ENCODE results near the gene NECTIN1. TPM values are rescaled to one million over a fixed set of nuclear protein-coding genes. Genes with fewer than 3 reads are reported as not detected.

The NECTIN1 gene
- total RNA-seq, 1 experiment from 2014 or later = 3.3 TPM

GRCh38 chr11:119713359-119714040 is 15.5 kb downstream of the NECTIN1 start:
- no peak for DNase-seq (ENCODE audit: low read depth)

- DNase-seq (ENCODE audit: low read depth) = no peak
Observed at GRCh38 chr11:119712459-119713358, 16.3 kb downstream of the NECTIN1 start.

GRCh38 chr11:119712006-119712405 is 17.0 kb downstream of the NECTIN1 start:
- no peak for DNase-seq (ENCODE audit: low read depth)

GRCh38 chr11:119711476-119711875 is 17.5 kb downstream of the NECTIN1 start:
- no peak for DNase-seq (ENCODE audit: low read depth)

- no peak for DNase-seq (ENCODE audit: low read depth)
Observed at GRCh38 chr11:119710417-119710816, 18.6 kb downstream of the NECTIN1 start.

- peak; percentile 89 for DNase-seq (ENCODE audit: low read depth)
Observed at GRCh38 chr11:119709638-119710346, 19.2 kb downstream of the NECTIN1 start.

- DNase-seq (ENCODE audit: low read depth) = no peak
Observed at GRCh38 chr11:119709171-119709570, 19.8 kb downstream of the NECTIN1 start.

GRCh38 chr11:119708384-119708783 is 20.6 kb downstream of the NECTIN1 start:
- DNase-seq (ENCODE audit: low read depth) = no peak

- DNase-seq (ENCODE audit: low read depth) = no peak
Observed at GRCh38 chr11:119706887-119707286, 22.1 kb downstream of the NECTIN1 start.

- no peak for DNase-seq (ENCODE audit: low read depth)
Observed at GRCh38 chr11:119706029-119706428, 23.0 kb downstream of the NECTIN1 start.

GRCh38 chr11:119705362-119705761 is 23.6 kb downstream of the NECTIN1 start:
- DNase-seq (ENCODE audit: low read depth) = no peak

GRCh38 chr11:119704849-119705248 is 24.2 kb downstream of the NECTIN1 start:
- DNase-seq (ENCODE audit: low read depth) = no peak

GRCh38 chr11:119701591-119702549 is 27.1 kb downstream of the NECTIN1 start:
- DNase-seq (ENCODE audit: low read depth) = peak; percentile 91

- peak; percentile 26 for DNase-seq (ENCODE audit: low read depth)
Observed at GRCh38 chr11:119700536-119701346, 28.3 kb downstream of the NECTIN1 start.

GRCh38 chr11:119700030-119700429 is 29.0 kb downstream of the NECTIN1 start:
- no peak for DNase-seq (ENCODE audit: low read depth)

- no peak for DNase-seq (ENCODE audit: low read depth)
Observed at GRCh38 chr11:119699227-119699626, 29.8 kb downstream of the NECTIN1 start.

- no peak for DNase-seq (ENCODE audit: low read depth)
Observed at GRCh38 chr11:119697882-119698281, 31.1 kb downstream of the NECTIN1 start.

- no peak for DNase-seq (ENCODE audit: low read depth)
Observed at GRCh38 chr11:119697445-119697844, 31.6 kb downstream of the NECTIN1 start.

GRCh38 chr11:119696378-119697222 is 32.4 kb downstream of the NECTIN1 start:
- no peak for DNase-seq (ENCODE audit: low read depth)
